CD4-positive, alpha-beta memory T cell (primary cell): Measurements from ENCODE around the gene OPA1. TPM values are rescaled to one million over a fixed set of nuclear protein-coding genes. Genes with fewer than 3 reads are reported as not detected.
"Not testable (repeated sequence)": the region's sequence is repeated elsewhere in the genome, so short reads cannot be mapped to it uniquely, and the experiment has no call there.

Experiments
- CTCF ChIA-PET: fragments of 350-600 bp; sonication (Branson Sonifier 250); formaldehyde crosslinking; loops from one replicate; lab custom pipeline; 2021; ENCODE audit warnings: inconsistent platforms; ENCODE audit not compliant: partially characterized antibody; lab: Charles Lee
- POLR2A ChIA-PET: fragments of 350-600 bp; sonication (Branson Sonifier 250); formaldehyde crosslinking; loops from one replicate; lab custom pipeline; 2021; ENCODE audit not compliant: partially characterized antibody; lab: Charles Lee
- DNase-seq, 5 donors: peaks; one replicate each; pipeline versions ENCODE4 v3.0.0 to v3.0.0-alpha.2; 2020 to 2022; ENCODE audit warnings: mixed read lengths in 1 of 5
- H3K27ac ChIP-seq: one replicate; pipeline ENCODE4 v1.7.0; 2013; ENCODE audit warnings: low read depth, low read length
- H3K27me3 ChIP-seq: 2 replicates; pipeline ENCODE4 v1.7.0; 2013; ENCODE audit warnings: mild to moderate bottlenecking, low read length, moderate library complexity; ENCODE audit not compliant: insufficient read depth
- H3K36me3 ChIP-seq: 2 replicates; pipeline ENCODE4 v1.7.0; 2013; ENCODE audit warnings: mild to moderate bottlenecking, low read length, moderate library complexity; ENCODE audit not compliant: insufficient read depth
- H3K4me1 ChIP-seq: 2 replicates; pipeline ENCODE4 v1.7.0; 2013; ENCODE audit warnings: mild to moderate bottlenecking, low read length, moderate library complexity; ENCODE audit not compliant: insufficient read depth
- H3K4me3 ChIP-seq, 2 donors: one replicate each; pipeline ENCODE4 v1.7.0; 2013; ENCODE audit warnings: low read length in 2 of 2, mild to moderate bottlenecking in 1 of 2
- H3K9me3 ChIP-seq, 2 donors: one replicate each; pipeline ENCODE4 v1.7.0; 2013; ENCODE audit warnings: low read length in 2 of 2, control low read depth in 1 of 2; ENCODE audit not compliant: control insufficient read depth in 1 of 2
- H3K27ac Mint-ChIP-seq, 7 donors: one replicate each; pipeline ENCODE4 v1.8.0; 2020 to 2021; ENCODE audit warnings: mixed read lengths in 7 of 7, mild to moderate bottlenecking in 6 of 7, inconsistent platforms in 3 of 7, moderate library complexity in 3 of 7
- H3K27me3 Mint-ChIP-seq, 2 donors: one replicate each; pipeline ENCODE4 v1.8.0; 2020 to 2021; ENCODE audit warnings: mixed read lengths in 2 of 2
- H3K36me3 Mint-ChIP-seq, 2 donors: one replicate each; pipeline ENCODE4 v1.8.0; 2020 to 2021; ENCODE audit warnings: mixed read lengths in 2 of 2, inconsistent platforms in 1 of 2, mild to moderate bottlenecking in 1 of 2
- H3K4me1 Mint-ChIP-seq, 4 donors: one replicate each; pipeline ENCODE4 v1.8.0; 2020 to 2021; ENCODE audit warnings: mixed read lengths in 4 of 4, mild to moderate bottlenecking in 1 of 4
- H3K4me3 Mint-ChIP-seq, 8 donors: one replicate each; pipeline ENCODE4 v1.8.0; 2020 to 2021; ENCODE audit warnings: mixed read lengths in 8 of 8, mild to moderate bottlenecking in 7 of 8, moderate library complexity in 6 of 8, inconsistent platforms in 3 of 8
- H3K9me3 Mint-ChIP-seq, 8 donors: one replicate each; pipeline ENCODE4 v1.8.0; 2020 to 2021; ENCODE audit warnings: mixed read lengths in 8 of 8, mild to moderate bottlenecking in 5 of 8, inconsistent platforms in 3 of 8, moderate library complexity in 1 of 8
- intact Hi-C: fragments of 100-400 bp; cut with micrococcal nuclease; formaldehyde crosslinking; loops from one replicate; pipeline ENCODE4 v1.15.1; 2023
- polyA plus RNA-seq, 2 donors: library from polyadenylated mRNA; unstranded; fragments of 300-500 nt; fragmentation: Illumina TruSeq; gene quantifications; one replicate each; pipeline ENCODE4 v1.2.3, GENCODE V29; 2021
- total RNA-seq, 2 experiments: library from RNA; stranded (reverse); gene quantifications; one replicate each; pipeline ENCODE4 v1.2.3, GENCODE V29; 2021

Gene OPA1
- total and polyA plus RNA-seq, 4 experiments from 2014 or later, result 19.8 to 59.8 (median 39.9) TPM

DNA sequence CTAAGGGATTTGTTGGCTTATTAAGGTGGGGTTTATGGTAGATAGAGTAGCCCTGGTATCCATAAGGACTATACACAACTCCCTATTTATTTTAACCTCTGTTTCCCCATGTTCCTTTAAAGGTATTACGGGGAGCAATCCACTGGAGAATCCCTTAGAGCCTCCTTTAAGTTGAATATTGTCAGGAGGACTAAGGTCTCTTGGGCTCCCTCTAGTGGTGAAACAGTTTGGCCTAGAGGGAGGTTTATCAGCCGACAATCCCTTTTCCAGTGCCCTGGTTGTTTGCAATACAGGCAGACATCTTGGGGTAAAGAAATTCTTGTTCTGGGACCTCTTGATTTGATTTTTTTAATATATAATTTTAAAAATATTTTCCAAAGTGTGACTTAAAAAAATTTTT is 12.9 kb downstream of the OPA1 start:
- H3K9me3 Mint-ChIP-seq, result peaks cover 0 to 3% (median 0%) of the 10 kb centered on the region in 8 donors
- intact Hi-C loops, result loop anchor here (1.0 kb wide), 1 partner anchor 13 kb away; the partner anchor contains the start of gene OPA1
- CTCF ChIA-PET, result no interaction called here

DNA sequence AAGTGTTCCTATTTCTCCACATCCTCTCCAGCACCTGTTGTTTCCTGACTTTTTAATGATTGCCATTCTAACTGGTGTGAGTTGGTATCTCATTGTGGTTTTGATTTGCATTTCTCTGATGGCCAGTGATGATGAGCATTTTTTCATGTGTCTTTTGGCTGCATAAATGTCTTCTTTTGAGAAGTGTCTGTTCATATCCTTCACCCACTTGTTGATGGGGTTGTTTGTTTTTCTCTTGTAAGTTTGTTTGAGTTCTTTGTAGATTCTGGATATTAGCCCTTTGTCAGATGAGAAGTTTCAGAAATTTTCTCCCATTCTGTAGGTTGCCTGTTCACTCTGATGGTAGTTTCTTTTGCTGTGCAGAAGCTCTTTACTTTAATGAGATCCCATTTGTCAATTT is 13.9 kb downstream of the OPA1 start:
- H3K36me3 ChIP-seq, POLR2A ChIA-PET, intact Hi-C loops, H3K27me3 Mint-ChIP-seq, H3K27me3 ChIP-seq, H3K9me3 ChIP-seq, H3K27ac Mint-ChIP-seq, H3K27ac ChIP-seq, H3K9me3 Mint-ChIP-seq, DNase-seq, CTCF ChIA-PET, H3K4me3 Mint-ChIP-seq, H3K4me3 ChIP-seq: not testable (repeated sequence)
- Mint-ChIP-seq H3K4me1 (peaks cover 16 to 73% (median 37%) of the 10 kb centered on the region in 4 donors), H3K36me3 (peaks cover 7 to 18% of the 10 kb centered on the region in 2 donors)
- H3K4me1 ChIP-seq, result peaks cover 14% of the 10 kb centered on the region

More for the DNA sequence above, 12.9 kb downstream of the OPA1 start:
- H3K27me3 ChIP-seq, result no peaks in the 10 kb centered on the region
- Mint-ChIP-seq H3K27me3 (no peaks in the 10 kb centered on the region), H3K36me3 (peaks cover 10 to 12% of the 10 kb centered on the region in 2 donors), H3K4me3 (no peak overlapping the region), H3K27ac (peak overlapping the region in 1 of 7 donors; percentile 70), H3K4me1 (peaks cover 18 to 70% (median 43%) of the 10 kb centered on the region in 4 donors)
- H3K9me3 ChIP-seq, result no peaks in the 10 kb centered on the region
- H3K36me3 ChIP-seq, result no peaks in the 10 kb centered on the region
- peaks cover 24% of the 10 kb centered on the region for H3K4me1 ChIP-seq
- no peak overlapping the region for H3K4me3 ChIP-seq
- DNase-seq, result peak; percentile 45 to 57 (median 53)
- no peak overlapping the region for H3K27ac ChIP-seq
- POLR2A ChIA-PET, result no interaction called here

- H3K27ac Mint-ChIP-seq, H3K27ac ChIP-seq, H3K4me3 Mint-ChIP-seq, H3K36me3 ChIP-seq, H3K27me3 Mint-ChIP-seq, POLR2A ChIA-PET, H3K9me3 ChIP-seq, H3K4me3 ChIP-seq, intact Hi-C loops, H3K9me3 Mint-ChIP-seq, CTCF ChIA-PET, DNase-seq, H3K27me3 ChIP-seq: not testable (repeated sequence)
- peaks cover 20% of the 10 kb centered on the region for H3K4me1 ChIP-seq
- Mint-ChIP-seq H3K4me1 (peaks cover 15 to 67% (median 35%) of the 10 kb centered on the region in 4 donors), H3K36me3 (peaks cover 26 to 41% of the 10 kb centered on the region in 2 donors)
Observed at GRCh38 chr3:193610516-193610915, 17.5 kb downstream of the OPA1 start.

- DNase-seq, result no peak
- Mint-ChIP-seq H3K4me1 (peaks cover 11 to 37% (median 19%) of the 10 kb centered on the region in 4 donors), H3K4me3 (peak overlapping the region in 3 of 8 donors; percentile 4 to 45 (median 31)), H3K27me3 (no peaks in the 10 kb centered on the region), H3K27ac (peak overlapping the region in 5 of 7 donors; percentile 10 to 78 (median 23)), H3K9me3 (peaks cover 0 to 8% (median 0%) of the 10 kb centered on the region in 8 donors), H3K36me3 (peaks cover 45 to 49% of the 10 kb centered on the region in 2 donors)
- Histone ChIP-seq H3K27me3 (no peaks in the 10 kb centered on the region), H3K9me3 (no peaks in the 10 kb centered on the region), H3K4me1 (peaks cover 16% of the 10 kb centered on the region), H3K4me3 (peak overlapping the region in 1 of 2 donors; percentile 11), H3K27ac (no peak overlapping the region), H3K36me3 (peaks cover 20% of the 10 kb centered on the region)
- intact Hi-C loops, result no loop called here
- POLR2A ChIA-PET, result no interaction called here
- CTCF ChIA-PET, result no interaction called here
Observed at GRCh38 chr3:193614430-193614829, 21.4 kb downstream of the OPA1 start.

- Mint-ChIP-seq H3K36me3 (peaks cover 41 to 67% of the 10 kb centered on the region in 2 donors), H3K9me3 (no peaks in the 10 kb centered on the region), H3K4me1 (peaks cover 10 to 26% (median 13%) of the 10 kb centered on the region in 4 donors), H3K27ac (no peak overlapping the region), H3K27me3 (no peaks in the 10 kb centered on the region), H3K4me3 (no peak overlapping the region)
- Histone ChIP-seq H3K27ac (no peak overlapping the region), H3K9me3 (no peaks in the 10 kb centered on the region), H3K36me3 (peaks cover 27% of the 10 kb centered on the region), H3K27me3 (no peaks in the 10 kb centered on the region), H3K4me3 (no peak overlapping the region), H3K4me1 (peaks cover 16% of the 10 kb centered on the region)
- DNase-seq, result no peak
- CTCF ChIA-PET, result no interaction called here
- intact Hi-C loops, result no loop called here
- POLR2A ChIA-PET, result no interaction called here
Observed at GRCh38 chr3:193617628-193618027, 24.6 kb downstream of the OPA1 start.

DNA sequence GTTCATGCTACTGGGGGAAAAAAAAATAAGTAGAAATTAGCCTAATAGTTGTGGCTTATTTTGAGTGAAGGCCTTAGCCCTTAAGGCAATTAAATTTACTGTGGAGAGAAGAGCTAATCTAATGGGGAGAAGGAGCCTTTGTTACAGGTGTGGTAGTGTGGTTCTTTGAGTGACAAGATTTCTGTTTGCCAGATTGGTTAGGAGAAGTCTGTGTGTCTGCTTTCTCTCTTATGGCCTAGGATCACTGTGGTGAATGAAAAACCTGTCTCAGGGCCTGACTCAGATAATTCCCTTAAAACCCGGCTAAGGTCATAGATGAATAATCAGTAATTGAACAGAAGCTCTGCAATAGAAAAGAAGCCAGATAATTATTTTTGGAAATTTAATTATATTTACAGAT is 27.0 kb downstream of the OPA1 start:
- H3K9me3 ChIP-seq, result no peaks in the 10 kb centered on the region
- peaks cover 27% of the 10 kb centered on the region for H3K36me3 ChIP-seq
- no peak overlapping the region for H3K4me3 ChIP-seq
- ChIA-PET CTCF (interaction anchor here (1.4 kb wide), 1 partner anchor 17 kb away, joined by 3 read pairs; no protein-coding TSS in a partner anchor), POLR2A (no interaction called here)
- H3K27ac Mint-ChIP-seq, result peak overlapping the region in 3 of 7 donors; percentile 23 to 68 (median 54)
- peaks cover 25 to 58% of the 10 kb centered on the region in 2 donors for H3K36me3 Mint-ChIP-seq
- no peak overlapping the region for H3K4me3 Mint-ChIP-seq
- peaks cover 0 to 9% (median 2%) of the 10 kb centered on the region in 4 donors for H3K4me1 Mint-ChIP-seq
- no peaks in the 10 kb centered on the region for H3K9me3 Mint-ChIP-seq
- H3K27ac ChIP-seq, result no peak overlapping the region
- no peak for DNase-seq
- H3K27me3 Mint-ChIP-seq, result no peaks in the 10 kb centered on the region
- intact Hi-C loops, result no loop called here
- no peaks in the 10 kb centered on the region for H3K27me3 ChIP-seq
- H3K4me1 ChIP-seq, result no peaks in the 10 kb centered on the region

- Histone ChIP-seq H3K4me3 (no peak overlapping the region), H3K36me3 (peaks cover 27% of the 10 kb centered on the region), H3K9me3 (no peaks in the 10 kb centered on the region), H3K4me1 (no peaks in the 10 kb centered on the region), H3K27ac (no peak overlapping the region), H3K27me3 (no peaks in the 10 kb centered on the region)
- ChIA-PET POLR2A (no interaction called here), CTCF (interaction anchor here (1.4 kb wide), 1 partner anchor 17 kb away, joined by 3 read pairs; no protein-coding TSS in a partner anchor)
- Mint-ChIP-seq H3K36me3 (peaks cover 23 to 55% of the 10 kb centered on the region in 2 donors), H3K27ac (no peak overlapping the region), H3K27me3 (no peaks in the 10 kb centered on the region), H3K4me1 (peaks cover 0 to 8% (median 2%) of the 10 kb centered on the region in 4 donors), H3K4me3 (no peak overlapping the region), H3K9me3 (no peaks in the 10 kb centered on the region)
- intact Hi-C loops, result no loop called here
- no peak for DNase-seq
Observed at GRCh38 chr3:193620650-193621049, 27.6 kb downstream of the OPA1 start.
